Epidermal melanocyte (primary cell): ENCODE measurements around the gene PSME3.

Experiments used
- DNase-seq: peaks from one replicate; pipeline ENCODE4 v3.0.0; 2011; ENCODE audit warnings: low spot score; ENCODE audit not compliant: insufficient read length

PSME3 gene

GRCh38 chr17:42817866-42818265 lies 15.3 kb upstream of the PSME3 start:
- no peak for DNase-seq

- DNase-seq: no peak
Measured at GRCh38 chr17:42818379-42818778, 14.8 kb upstream of the PSME3 start.

GRCh38 chr17:42819939-42820535 lies 13.2 kb upstream of the PSME3 start:
- no peak for DNase-seq

GRCh38 chr17:42821176-42821575 lies 12.0 kb upstream of the PSME3 start:
- DNase-seq: no peak

- DNase-seq: no peak
Measured at GRCh38 chr17:42827472-42827871, 5.7 kb upstream of the PSME3 start.

- no peak for DNase-seq
Measured at GRCh38 chr17:42830971-42831370, 2.2 kb upstream of the PSME3 start.

GRCh38 chr17:42832213-42832933 lies 824 bp upstream of the PSME3 start:
- DNase-seq: no peak

- DNase-seq: no peak
Measured at GRCh38 chr17:42833767-42834422, 698 bp downstream of the PSME3 start.

GRCh38 chr17:42835732-42836131 lies 2.5 kb downstream of the PSME3 start:
- DNase-seq: no peak

GRCh38 chr17:42841975-42842685 lies 8.9 kb downstream of the PSME3 start:
- no peak for DNase-seq

- peak; percentile 91 for DNase-seq
Measured at GRCh38 chr17:42843358-42843934, 10.2 kb downstream of the PSME3 start.

GRCh38 chr17:42844271-42844670 lies 11.1 kb downstream of the PSME3 start, which contains the start of gene AOC2:
Gene AOC2 (plus strand): TSS chr17:42844580. CDS start chr17:42844627, 47 bp downstream.
- no peak for DNase-seq

- no peak for DNase-seq
Measured at GRCh38 chr17:42844761-42845555, 11.8 kb downstream of the PSME3 start.

- DNase-seq: no peak
Measured at GRCh38 chr17:42845556-42845917, 12.3 kb downstream of the PSME3 start.

- DNase-seq: peak; percentile 14
Measured at GRCh38 chr17:42845918-42846593, 12.9 kb downstream of the PSME3 start.

- no peak for DNase-seq
Measured at GRCh38 chr17:42846594-42847280, 13.5 kb downstream of the PSME3 start.

GRCh38 chr17:42848093-42848492 lies 14.9 kb downstream of the PSME3 start:
- no peak for DNase-seq

- DNase-seq: no peak
Measured at GRCh38 chr17:42849031-42849430, 15.8 kb downstream of the PSME3 start.

- DNase-seq: no peak
Measured at GRCh38 chr17:42849451-42850181, 16.4 kb downstream of the PSME3 start.
